HuH-7 (cell line): ENCODE results near the gene GARS1.
"Not testable (repeated sequence)": the region's sequence is repeated elsewhere in the genome, so short reads cannot be mapped to it uniquely, and the experiment has no call there.

Experiments
- DNase-seq: peaks from one replicate; pipeline ENCODE4 v3.0.0; 2011; ENCODE audit warnings: low spot score

The GARS1 gene

GRCh38 chr7:30625283-30625682 is 30.6 kb downstream of the GARS1 start:
- no peak for DNase-seq

- DNase-seq, result no peak
These were observed 32.3 kb downstream of the GARS1 start for GRCh38 chr7:30627026-30627425.

GRCh38 chr7:30630986-30631385 is 36.3 kb downstream of the GARS1 start:
- no peak for DNase-seq

- DNase-seq, result no peak
These were observed 38.5 kb downstream of the GARS1 start for GRCh38 chr7:30633223-30633622.

- DNase-seq, result no peak
These were observed 39.5 kb downstream of the GARS1 start for GRCh38 chr7:30634193-30634626.

- no peak for DNase-seq
These were observed 40.0 kb downstream of the GARS1 start for GRCh38 chr7:30634634-30635201.

GRCh38 chr7:30635798-30636197 is 41.1 kb downstream of the GARS1 start:
- DNase-seq, result no peak

- not testable (repeated sequence) for DNase-seq
These were observed 47.6 kb downstream of the GARS1 start for GRCh38 chr7:30642322-30642721.

GRCh38 chr7:30642789-30643188 is 48.1 kb downstream of the GARS1 start:
- no peak for DNase-seq

- no peak for DNase-seq
These were observed 49.7 kb downstream of the GARS1 start for GRCh38 chr7:30644286-30644955.

GRCh38 chr7:30645661-30646060 is 51.0 kb downstream of the GARS1 start:
- DNase-seq, result no peak

GRCh38 chr7:30646154-30646553 is 51.5 kb downstream of the GARS1 start:
- no peak for DNase-seq

GRCh38 chr7:30647589-30648364 is 53.1 kb downstream of the GARS1 start:
- DNase-seq, result no peak

- no peak for DNase-seq
These were observed 54.3 kb downstream of the GARS1 start for GRCh38 chr7:30648744-30649540.

GRCh38 chr7:30649717-30650420 is 55.2 kb downstream of the GARS1 start:
- no peak for DNase-seq

- no peak for DNase-seq
These were observed 55.7 kb downstream of the GARS1 start for GRCh38 chr7:30650421-30650808.

- DNase-seq, result no peak
These were observed 57.5 kb downstream of the GARS1 start for GRCh38 chr7:30652132-30652531.

GRCh38 chr7:30652698-30653641 is 58.3 kb downstream of the GARS1 start:
- no peak for DNase-seq

GRCh38 chr7:30654296-30655090 is 59.8 kb downstream of the GARS1 start:
- DNase-seq, result no peak
